LNCaP clone FGC (cell line): ENCODE results near the gene RASGRP4.

ENCODE experiments used
- DNase-seq: peaks from one replicate; pipeline ENCODE4 v3.0.0-alpha.2; 2011; ENCODE audit warnings: low read depth
- H3K4me3 ChIP-seq: 2 replicates; pipeline ENCODE4 v1.5.1; 2011; ENCODE audit warnings: mild to moderate bottlenecking, low read depth, low read length, control low read depth
- CTCF ChIP-seq: IDR thresholded peaks from 2 replicates; pipeline ENCODE4 v1.5.1; 2012; ENCODE audit warnings: mild to moderate bottlenecking; ENCODE audit not compliant: control insufficient read depth, insufficient read depth; ENCODE audit errors: extremely low read depth

Gene RASGRP4

GRCh38 chr19:38361633-38362075 lies 64.4 kb downstream of the RASGRP4 start:
- peak overlapping the region; percentile 62 for H3K4me3 ChIP-seq
- DNase-seq = peak; percentile 31
- TF ChIP-seq CTCF = 0 out of 2 replicates have a peak, but pooled peaks have one; percentile 13

GRCh38 chr19:38360839-38361631 lies 65.0 kb downstream of the RASGRP4 start:
- no peak for TF ChIP-seq CTCF
- no peak for DNase-seq
- peak overlapping the region; percentile 62 for H3K4me3 ChIP-seq

- DNase-seq = no peak
- no peak overlapping the region for H3K4me3 ChIP-seq
Measured at GRCh38 chr19:38360351-38360750, 65.7 kb downstream of the RASGRP4 start.

GRCh38 chr19:38359242-38360021 lies 66.6 kb downstream of the RASGRP4 start:
- no peak overlapping the region for H3K4me3 ChIP-seq
- DNase-seq = no peak

More at GRCh38 chr19:38360351-38360750, 65.7 kb downstream of the RASGRP4 start:
- TF ChIP-seq CTCF = no peak

More at GRCh38 chr19:38359242-38360021, 66.6 kb downstream of the RASGRP4 start:
- no peak for TF ChIP-seq CTCF
